NK-92 (cell line): Measurements from ENCODE around the gene PADI4.

Experiments used
- DNase-seq: peaks from one replicate; lab custom pipeline; 2025; ENCODE audit not compliant: unreplicated experiment; lab: John Stamatoyannopoulos, UW

The PADI4 gene

GRCh38 chr1:17347769-17348592 is 40.0 kb downstream of the PADI4 start:
- DNase-seq = no peak

GRCh38 chr1:17348593-17349234 is 40.7 kb downstream of the PADI4 start:
- DNase-seq = no peak

- DNase-seq = no peak
Measured at GRCh38 chr1:17350083-17350482, 42.1 kb downstream of the PADI4 start.

GRCh38 chr1:17350928-17351446 is 43.0 kb downstream of the PADI4 start:
- no peak for DNase-seq

GRCh38 chr1:17351598-17352324 is 43.8 kb downstream of the PADI4 start:
- DNase-seq = no peak

GRCh38 chr1:17352419-17352909 is 44.5 kb downstream of the PADI4 start:
- DNase-seq = no peak

- DNase-seq = no peak
Measured at GRCh38 chr1:17355898-17356297, 47.9 kb downstream of the PADI4 start.

GRCh38 chr1:17356387-17357026 is 48.5 kb downstream of the PADI4 start:
- no peak for DNase-seq

GRCh38 chr1:17358557-17358956 is 50.6 kb downstream of the PADI4 start:
- no peak for DNase-seq

GRCh38 chr1:17359031-17359430 is 51.0 kb downstream of the PADI4 start:
- DNase-seq = no peak

GRCh38 chr1:17359808-17360207 is 51.8 kb downstream of the PADI4 start:
- DNase-seq = no peak

- no peak for DNase-seq
Measured at GRCh38 chr1:17360272-17360956, 52.4 kb downstream of the PADI4 start.

GRCh38 chr1:17361687-17362086 is 53.7 kb downstream of the PADI4 start:
- no peak for DNase-seq

GRCh38 chr1:17363351-17363750 is 55.4 kb downstream of the PADI4 start:
- DNase-seq = no peak

- no peak for DNase-seq
Measured at GRCh38 chr1:17363771-17364170, 55.8 kb downstream of the PADI4 start.

- DNase-seq = no peak
Measured at GRCh38 chr1:17365293-17365692, 57.3 kb downstream of the PADI4 start.

- no peak for DNase-seq
Measured at GRCh38 chr1:17369466-17369865, 61.5 kb downstream of the PADI4 start.

GRCh38 chr1:17370618-17371017 is 62.6 kb downstream of the PADI4 start:
- DNase-seq = no peak

GRCh38 chr1:17371896-17372295 is 63.9 kb downstream of the PADI4 start, which contains the start of gene PADI6:
PADI6 (plus strand) TSS chr1:17372196; CDS start chr1:17372246, 50 bp downstream.
- DNase-seq = no peak

- DNase-seq = no peak
Measured at GRCh38 chr1:17372955-17373354, 65.0 kb downstream of the PADI4 start.
